PC-3 (cell line): Measurements from ENCODE around the gene MBNL3. TPM values are rescaled to one million over a fixed set of nuclear protein-coding genes. Genes with fewer than 3 reads are reported as not detected.

ENCODE experiments used
- ATAC-seq: fragments of 200-7000 bp; cut with Tn5 transposase; 2 replicates; pipeline ENCODE4 v1.9.1; 2020; ENCODE audit warnings: mild to moderate bottlenecking, moderate library complexity
- BruUV-seq: library from RNA; stranded (reverse); fragments of 400-500 nt; replicated peaks from 2 replicates; lab custom pipeline; 2021; lab: Mats Ljungman, UMichigan
- CTCF ChIA-PET: fragments of 300-600 bp; sonication (Branson Sonifier 250); formaldehyde crosslinking; loops from one replicate; lab custom pipeline; 2022; ENCODE audit warnings: antibody characterized with exemption; lab: Charles Lee
- POLR2A ChIA-PET: fragments of 300-600 bp; sonication (Branson Sonifier 250); formaldehyde crosslinking; loops from one replicate; lab custom pipeline; 2022; ENCODE audit warnings: antibody characterized with exemption; ENCODE audit not compliant: unreplicated experiment; lab: Charles Lee
- DNase-seq: peaks from one replicate; pipeline ENCODE4 v3.0.0-alpha.2; 2015
- H2AFZ ChIP-seq: fragments of 300-600 bp; sonication (generic); 2 replicates; pipeline ENCODE4 v1.6.0; 2016; ENCODE audit warnings: antibody characterized with exemption, low read length
- H3F3A ChIP-seq: fragments of 300-600 bp; sonication (generic); one replicate; pipeline ENCODE4 v1.6.0; 2017; ENCODE audit warnings: antibody characterized with exemption, low read length, control low read depth, mild to moderate bottlenecking; ENCODE audit not compliant: unreplicated experiment
- H3K27ac ChIP-seq: fragments of 300-600 bp; sonication (generic); 2 replicates; pipeline ENCODE4 v1.5.1; 2016; ENCODE audit warnings: mild to moderate bottlenecking, low read length
- H3K27me3 ChIP-seq: fragments of 300-600 bp; sonication (generic); 2 replicates; pipeline ENCODE4 v1.6.1; 2016; ENCODE audit warnings: low read length, mixed read lengths
- H3K36me3 ChIP-seq: fragments of 300-600 bp; sonication (generic); 2 replicates; pipeline ENCODE4 v1.6.1; 2016; ENCODE audit warnings: low read depth, mixed run types, low read length, mixed read lengths
- H3K4me1 ChIP-seq: fragments of 300-600 bp; sonication (generic); 2 replicates; pipeline ENCODE4 v1.5.1; 2016; ENCODE audit warnings: low read length; ENCODE audit not compliant: insufficient read depth
- H3K4me2 ChIP-seq: fragments of 300-600 bp; sonication (generic); 2 replicates; pipeline ENCODE4 v1.6.0; 2016; ENCODE audit warnings: low read length
- H3K4me3 ChIP-seq: fragments of 300-600 bp; sonication (generic); 2 replicates; pipeline ENCODE4 v1.5.1; 2016; ENCODE audit warnings: mild to moderate bottlenecking, low read length, mixed read lengths
- H3K79me2 ChIP-seq: fragments of 300-600 bp; sonication (generic); 2 replicates; pipeline ENCODE4 v1.6.1; 2017; ENCODE audit warnings: low read length, mixed read lengths
- H3K9ac ChIP-seq: fragments of 300-600 bp; sonication (generic); 2 replicates; pipeline ENCODE4 v1.6.0; 2016; ENCODE audit warnings: mild to moderate bottlenecking, low read length
- H3K9me2 ChIP-seq: fragments of 300-600 bp; sonication (generic); replicated peaks from 2 replicates; pipeline ENCODE4 v1.6.1; 2016; ENCODE audit warnings: mixed run types, low read length, mixed read lengths
- H3K9me3 ChIP-seq: fragments of 300-600 bp; sonication (generic); 2 replicates; pipeline ENCODE4 v1.6.1; 2016; ENCODE audit warnings: low read length, mixed read lengths
- H4K20me1 ChIP-seq: fragments of 300-600 bp; sonication (generic); 2 replicates; pipeline ENCODE4 v1.6.1; 2016; ENCODE audit warnings: low read length, mixed read lengths
- CTCF ChIP-seq: fragments of 300-600 bp; sonication (generic); conservative IDR thresholded peaks from 2 replicates; pipeline ENCODE4 v1.5.1; 2017; ENCODE audit warnings: antibody characterized with exemption, low read depth, mild to moderate bottlenecking, low read length
- EZH2 ChIP-seq: fragments of 300-600 bp; sonication (generic); IDR thresholded peaks from one replicate; pipeline ENCODE4 v1.6.1; 2017; ENCODE audit warnings: antibody characterized with exemption, mild to moderate bottlenecking, low read length; ENCODE audit not compliant: unreplicated experiment
- EZH2phosphoT487 ChIP-seq: fragments of 300-600 bp; sonication (generic); IDR thresholded peaks from 2 replicates; pipeline ENCODE4 v1.6.1; 2018; ENCODE audit warnings: mild to moderate bottlenecking, antibody characterized with exemption, low read length, borderline replicate concordance
- intact Hi-C: fragments of 100-400 bp; cut with micrococcal nuclease; formaldehyde crosslinking; loops from 2 replicates; pipeline ENCODE4 v1.9.0; 2023
- total RNA-seq: library from RNA; depleted of rRNA; stranded (reverse); fragments of >200 nt; gene quantifications from 2 replicates; pipeline ENCODE4 v1.2.3, GENCODE V29; 2014

MBNL3 gene
- total RNA-seq, 1 experiment from 2014 or later: 4.4 TPM

- Histone ChIP-seq H3F3A (no peaks in the 10 kb centered on the region), H3K27me3 (no peaks in the 10 kb centered on the region), H3K4me1 (peaks cover 13% of the 10 kb centered on the region), H3K9me3 (no peaks in the 10 kb centered on the region), H3K79me2 (no peaks in the 10 kb centered on the region), H3K4me2 (peak overlapping the region; percentile 37), H4K20me1 (no peaks in the 10 kb centered on the region), H3K4me3 (no peak overlapping the region), H2AFZ (no peak overlapping the region), H3K9me2 (no peaks in the 10 kb centered on the region), H3K9ac (no peak overlapping the region), H3K36me3 (no peaks in the 10 kb centered on the region), H3K27ac (no peak overlapping the region)
- DNase-seq: no peak
- POLR2A ChIA-PET: no interaction called here
- intact Hi-C loops: loop anchor here (5.0 kb wide), 1 partner anchor 140 kb away; no protein-coding TSS in a partner anchor
- no TSS peak for BruUV-seq
- no peak for TF ChIP-seq CTCF
- no peak for TF ChIP-seq EZH2
- TF ChIP-seq EZH2phosphoT487: no peak
- CTCF ChIA-PET: no interaction called here
- ATAC-seq: no peak
These were observed 121.5 kb downstream of the MBNL3 start for GRCh38 chrX:132367314-132367713.

GRCh38 chrX:132365490-132365889 lies 123.3 kb downstream of the MBNL3 start:
- peaks cover 13% of the 10 kb centered on the region for H3K4me1 ChIP-seq
- DNase-seq (no peak), ATAC-seq (no peak)
- no peaks in the 10 kb centered on the region for H3K9me3 ChIP-seq
- H3K36me3 ChIP-seq: no peaks in the 10 kb centered on the region
- POLR2A ChIA-PET: no interaction called here
- no peaks in the 10 kb centered on the region for H3K27me3 ChIP-seq
- intact Hi-C loops: loop anchor here (5.0 kb wide), 1 partner anchor 138 kb away; no protein-coding TSS in a partner anchor
- H3K79me2 ChIP-seq: no peaks in the 10 kb centered on the region
- BruUV-seq: no TSS peak
- H3K9me2 ChIP-seq: no peaks in the 10 kb centered on the region
- CTCF ChIA-PET: no interaction called here
- no peak overlapping the region for H3K27ac ChIP-seq
- H2AFZ ChIP-seq: no peak overlapping the region
- no peak for TF ChIP-seq EZH2phosphoT487
- TF ChIP-seq EZH2: no peak
- TF ChIP-seq CTCF: no peak
- H4K20me1 ChIP-seq: no peaks in the 10 kb centered on the region
- H3K9ac ChIP-seq: no peak overlapping the region
- no peak overlapping the region for H3K4me3 ChIP-seq
- H3K4me2 ChIP-seq: no peak overlapping the region
- H3F3A ChIP-seq: no peaks in the 10 kb centered on the region

GRCh38 chrX:132364313-132364712 lies 124.5 kb downstream of the MBNL3 start:
- POLR2A ChIA-PET: no interaction called here
- no peak for TF ChIP-seq EZH2phosphoT487
- no peak for TF ChIP-seq CTCF
- TF ChIP-seq EZH2: no peak
- Histone ChIP-seq H3K27me3 (no peaks in the 10 kb centered on the region), H3K9me2 (no peaks in the 10 kb centered on the region), H2AFZ (no peak overlapping the region), H3K9me3 (no peaks in the 10 kb centered on the region), H3K27ac (no peak overlapping the region), H3K4me3 (no peak overlapping the region), H3F3A (no peaks in the 10 kb centered on the region), H3K36me3 (no peaks in the 10 kb centered on the region), H3K79me2 (no peaks in the 10 kb centered on the region), H3K9ac (no peak overlapping the region), H3K4me2 (no peak overlapping the region), H3K4me1 (peaks cover 13% of the 10 kb centered on the region), H4K20me1 (no peaks in the 10 kb centered on the region)
- CTCF ChIA-PET: no interaction called here
- ATAC-seq (no peak), DNase-seq (no peak)
- intact Hi-C loops: no loop called here
- no TSS peak for BruUV-seq
